HG03378 (cell line): ENCODE data around the gene EEFSEC.

Experiments used
- ATAC-seq: cut with Tn5 transposase; IDR thresholded peaks from one replicate; pipeline ENCODE4 v1.9.1; 2021; ENCODE audit warnings: mild to moderate bottlenecking, moderate library complexity; ENCODE audit not compliant: unreplicated experiment

EEFSEC gene

DNA sequence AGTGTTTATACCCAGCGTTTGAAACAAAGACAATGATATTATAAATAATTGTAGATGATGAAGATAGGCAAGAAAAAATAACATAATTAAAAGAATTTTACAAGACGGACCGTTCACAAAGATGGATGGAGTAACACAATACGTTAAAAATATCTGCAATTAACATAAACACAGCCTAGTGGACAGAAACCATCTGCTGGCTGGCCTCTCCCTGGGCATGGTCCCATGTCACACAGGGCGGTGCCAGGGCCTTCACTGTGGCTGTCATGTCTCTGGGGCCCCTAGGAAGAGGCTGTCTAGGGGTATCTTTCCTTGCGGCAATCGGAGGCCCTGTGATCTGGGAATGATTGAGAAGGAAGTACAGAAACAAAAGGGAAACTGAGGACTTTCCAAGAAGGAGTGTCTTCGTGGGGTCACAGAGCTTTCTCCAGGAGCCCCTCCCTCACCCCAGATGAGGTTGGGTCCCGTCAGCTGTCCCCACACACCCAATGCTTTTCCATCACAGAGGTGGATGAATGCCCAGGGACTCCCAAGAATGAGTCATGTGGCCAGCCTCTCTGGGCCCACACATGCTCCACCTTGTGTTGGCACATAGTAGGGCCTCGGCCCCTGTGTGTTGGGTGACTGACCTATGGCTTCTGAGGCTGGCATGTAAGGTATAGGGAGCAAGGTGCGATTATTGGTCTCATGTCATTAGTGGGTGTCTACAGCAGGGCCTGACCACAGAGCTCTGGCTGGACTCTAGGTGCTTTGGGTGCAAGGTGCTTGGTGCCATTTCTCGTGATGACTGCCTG, 226.3 kb downstream of the EEFSEC start:
- ATAC-seq = no peak

DNA sequence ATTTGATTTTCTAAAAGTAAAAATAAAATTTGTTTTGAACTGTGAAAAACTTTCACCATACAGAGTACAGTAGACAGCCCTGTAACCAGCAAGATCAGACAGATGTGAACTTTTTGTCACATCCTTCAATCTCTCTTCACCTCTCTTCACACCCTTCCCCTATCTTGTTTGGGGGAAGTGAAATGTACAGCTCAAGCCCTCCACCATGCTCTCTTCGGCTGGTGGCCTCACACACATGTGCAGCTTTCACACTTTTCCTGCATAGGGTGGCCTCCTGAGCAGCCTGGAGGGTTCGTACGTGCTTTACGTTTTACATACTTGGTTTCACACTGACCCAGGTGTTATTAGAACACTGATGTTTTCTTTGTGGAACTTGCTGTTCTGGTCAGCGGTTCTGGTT, 227.0 kb downstream of the EEFSEC start:
- no peak for ATAC-seq

DNA sequence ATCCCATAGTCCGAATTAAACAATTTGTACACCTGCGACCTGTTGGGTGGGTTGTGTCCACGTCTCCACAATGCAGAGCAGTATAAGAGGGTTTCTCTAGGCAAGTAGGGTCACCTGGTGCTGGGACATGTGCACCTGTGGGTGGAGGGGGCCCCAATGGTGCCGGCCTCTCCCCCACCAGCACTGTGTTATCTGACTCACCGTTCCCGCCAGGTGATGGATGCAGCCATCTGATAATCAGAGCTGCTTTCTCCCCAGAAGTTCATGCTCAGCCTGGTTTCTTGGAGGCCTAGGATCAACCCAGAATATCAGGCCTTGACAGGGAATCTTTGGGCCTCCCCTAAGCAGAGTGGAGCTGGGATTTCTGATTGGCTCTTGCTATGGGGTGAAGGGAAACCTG, 227.4 kb downstream of the EEFSEC start:
- no peak for ATAC-seq

DNA sequence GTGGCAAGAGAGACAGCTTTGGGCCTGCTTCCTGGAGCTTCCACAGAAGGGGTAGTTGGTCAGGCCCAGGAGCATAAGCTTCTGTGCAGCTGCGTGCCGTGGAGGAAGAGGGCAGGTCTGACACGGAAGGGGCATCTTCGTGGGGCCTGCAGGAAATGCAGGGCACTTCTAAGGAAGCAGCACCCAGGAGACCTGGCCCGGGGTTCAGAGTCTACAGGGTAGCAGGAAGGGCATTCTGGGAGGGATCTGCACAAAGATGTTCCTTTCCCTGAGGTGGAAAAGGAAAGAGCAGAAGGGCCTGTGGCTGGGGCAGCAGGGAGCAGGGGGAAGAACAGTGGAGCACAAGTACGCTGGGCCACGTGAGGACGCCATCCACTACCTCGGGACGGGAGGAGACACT, 228.3 kb downstream of the EEFSEC start:
- ATAC-seq = no peak

DNA sequence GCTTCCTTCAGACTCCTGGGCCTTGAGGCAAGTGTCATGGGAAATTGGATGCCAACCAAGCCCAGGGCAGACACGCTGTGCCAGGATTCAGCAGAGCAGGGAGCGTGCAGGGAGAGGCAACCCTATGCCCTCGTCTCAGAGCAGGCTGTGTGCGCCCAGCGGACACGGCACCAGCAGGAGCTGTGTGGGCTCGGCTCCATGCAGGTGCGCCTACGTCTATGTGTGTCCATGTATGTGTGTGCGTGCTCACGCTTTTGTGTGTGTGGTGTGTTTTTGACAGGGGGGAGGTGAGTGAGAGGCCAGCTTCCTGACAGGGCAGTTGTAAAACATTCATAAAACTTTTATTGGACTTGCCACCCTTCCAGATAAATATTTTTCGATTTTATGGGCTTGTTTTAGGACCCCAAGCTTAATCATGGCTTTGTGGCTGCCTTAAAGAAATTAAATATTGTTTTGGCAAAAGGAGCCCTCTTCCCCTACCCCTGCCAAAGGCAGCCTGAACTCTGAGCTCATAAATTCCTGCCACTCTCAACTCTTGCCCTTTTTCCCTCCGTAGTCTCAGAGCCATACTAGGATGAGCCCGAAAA, 229.0 kb downstream of the EEFSEC start:
- ATAC-seq = no peak

DNA sequence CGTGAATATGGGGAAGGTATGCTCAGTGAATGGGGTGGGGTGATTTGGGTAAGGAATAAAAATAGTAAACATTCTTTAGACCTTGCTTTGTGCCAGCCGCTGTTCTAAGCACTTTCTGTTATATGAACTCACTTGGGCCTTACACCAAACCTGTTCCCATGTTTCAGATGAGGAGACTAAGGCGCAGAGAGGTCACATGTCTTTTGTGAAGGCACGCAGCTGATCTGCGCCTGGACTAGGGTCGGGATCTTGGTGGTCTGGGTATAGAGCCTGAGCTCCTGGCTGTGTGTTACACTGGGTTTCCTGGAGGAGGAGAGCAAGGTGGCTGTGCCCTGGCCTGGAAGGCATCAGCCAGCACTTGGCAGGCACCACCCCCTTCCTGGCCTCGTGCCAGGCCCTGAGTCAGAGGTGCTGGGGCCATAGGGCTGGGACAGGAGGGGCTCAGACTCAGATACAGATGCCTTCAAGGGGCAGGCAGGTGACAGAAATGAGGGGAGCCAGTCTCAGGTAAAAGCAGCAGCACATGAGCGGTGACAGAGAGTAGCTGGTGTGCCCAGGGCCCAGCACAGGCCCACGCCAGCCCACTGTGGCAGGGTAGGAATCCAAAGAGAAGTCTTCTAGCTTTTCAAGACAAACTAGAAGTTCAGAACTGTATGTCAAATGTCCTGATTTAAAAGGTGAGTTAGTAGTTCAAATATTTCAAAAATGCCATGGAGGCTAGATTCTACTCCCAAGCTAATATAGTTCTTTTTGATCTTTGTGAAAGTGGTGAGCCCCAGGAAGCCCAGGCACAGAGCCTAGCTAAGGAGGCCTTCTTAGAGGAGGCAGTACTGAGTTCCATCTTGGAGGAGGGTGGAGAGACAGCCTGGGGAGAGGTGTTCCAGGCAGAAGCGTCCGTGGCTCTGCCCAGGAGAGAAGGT, 230.3 kb downstream of the EEFSEC start:
- no peak for ATAC-seq

DNA sequence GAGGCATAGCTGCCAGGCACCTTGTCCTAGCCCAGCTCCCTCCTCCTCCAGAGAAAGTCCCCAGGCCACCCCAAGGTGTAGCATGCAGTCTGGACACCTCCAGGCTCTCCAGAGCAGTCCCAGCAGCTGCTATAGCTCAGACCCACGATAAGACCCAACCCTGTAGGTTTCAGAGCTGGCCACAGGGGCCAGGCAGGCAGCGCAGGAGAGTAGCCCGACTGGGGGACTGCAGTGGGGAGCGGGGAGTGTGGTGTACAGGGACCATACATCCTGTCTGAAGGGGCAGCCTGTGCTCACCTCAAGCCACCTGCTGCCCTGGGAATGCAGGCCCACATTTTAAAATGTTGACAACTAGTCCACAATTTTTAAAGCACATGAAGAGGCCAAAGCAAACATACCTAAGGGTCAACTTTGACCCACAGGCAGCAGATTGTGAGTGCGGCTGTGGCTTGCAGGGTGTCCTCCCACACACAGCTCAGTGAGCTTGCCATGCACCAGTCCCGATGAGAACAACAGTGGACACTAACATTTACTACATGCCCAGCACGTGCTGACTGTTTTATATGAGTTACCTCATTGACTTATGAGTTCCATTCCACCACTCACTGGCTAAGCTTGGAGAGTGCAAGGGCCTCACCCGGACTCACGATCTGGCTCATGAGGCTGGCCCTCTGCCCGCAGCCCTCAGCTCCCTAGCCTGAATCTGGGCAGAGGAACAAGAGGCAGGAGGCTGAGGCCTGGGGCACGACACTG, 232.0 kb downstream of the EEFSEC start:
- ATAC-seq = no peak

DNA sequence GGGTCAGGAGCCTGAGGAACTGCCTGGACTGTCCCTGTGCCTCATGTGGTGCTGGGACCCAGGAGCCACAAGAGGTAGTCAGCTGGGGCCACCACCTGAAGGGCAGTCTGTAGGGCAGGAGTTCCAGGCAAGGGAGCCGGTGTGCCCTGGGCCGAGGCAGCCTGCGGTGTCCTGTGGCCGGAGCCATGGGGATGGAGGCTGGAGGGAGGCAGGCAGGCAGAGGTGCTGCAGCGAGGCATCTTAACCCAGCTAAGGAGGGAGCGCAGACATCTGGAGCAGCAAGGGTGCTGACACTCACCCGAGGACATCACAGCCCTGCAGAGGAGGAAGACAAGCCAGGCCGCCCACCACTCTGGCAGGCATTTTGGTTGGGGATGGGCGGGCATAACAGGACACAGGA, 235.7 kb downstream of the EEFSEC start:
- no peak for ATAC-seq

DNA sequence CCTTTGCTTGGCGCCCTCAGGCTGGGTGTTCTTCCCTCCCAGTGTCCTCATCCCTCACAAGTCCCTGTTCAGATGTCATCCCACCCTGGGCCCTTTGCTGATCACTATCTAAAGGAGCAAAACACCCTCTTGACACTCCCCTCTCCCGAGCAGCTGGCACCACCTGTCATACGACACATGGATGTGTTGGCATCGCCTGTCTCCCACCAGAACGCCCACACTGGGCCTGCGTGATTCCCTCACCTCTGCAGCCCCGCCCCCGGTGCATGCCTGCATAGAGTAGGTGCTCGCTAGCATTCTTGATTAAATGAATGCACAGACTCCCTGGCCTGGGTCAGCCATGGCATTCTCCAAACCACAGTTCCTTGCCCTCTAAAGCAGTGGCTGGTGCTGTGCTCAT, 237.6 kb downstream of the EEFSEC start:
- no peak for ATAC-seq

DNA sequence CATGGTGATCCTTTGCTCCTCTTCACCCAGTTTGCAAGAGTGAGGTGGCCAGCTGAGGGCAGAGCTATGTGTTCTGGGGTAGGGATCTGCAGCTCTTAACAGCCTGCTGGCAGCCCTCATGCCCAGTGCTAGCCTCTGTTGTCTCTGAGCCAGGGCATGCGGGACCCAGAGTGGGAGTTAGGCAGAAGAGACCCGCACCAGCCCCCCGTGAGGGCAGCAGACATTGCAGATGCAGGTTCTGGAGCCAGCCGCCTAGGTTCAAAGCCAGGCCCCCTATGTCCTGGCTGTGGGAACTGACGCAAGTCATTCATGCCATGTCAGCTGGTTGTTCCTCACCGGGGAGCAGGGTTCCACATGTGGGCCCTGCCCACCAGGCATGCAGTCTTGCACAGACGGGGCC, 238.7 kb downstream of the EEFSEC start:
- ATAC-seq = no peak

DNA sequence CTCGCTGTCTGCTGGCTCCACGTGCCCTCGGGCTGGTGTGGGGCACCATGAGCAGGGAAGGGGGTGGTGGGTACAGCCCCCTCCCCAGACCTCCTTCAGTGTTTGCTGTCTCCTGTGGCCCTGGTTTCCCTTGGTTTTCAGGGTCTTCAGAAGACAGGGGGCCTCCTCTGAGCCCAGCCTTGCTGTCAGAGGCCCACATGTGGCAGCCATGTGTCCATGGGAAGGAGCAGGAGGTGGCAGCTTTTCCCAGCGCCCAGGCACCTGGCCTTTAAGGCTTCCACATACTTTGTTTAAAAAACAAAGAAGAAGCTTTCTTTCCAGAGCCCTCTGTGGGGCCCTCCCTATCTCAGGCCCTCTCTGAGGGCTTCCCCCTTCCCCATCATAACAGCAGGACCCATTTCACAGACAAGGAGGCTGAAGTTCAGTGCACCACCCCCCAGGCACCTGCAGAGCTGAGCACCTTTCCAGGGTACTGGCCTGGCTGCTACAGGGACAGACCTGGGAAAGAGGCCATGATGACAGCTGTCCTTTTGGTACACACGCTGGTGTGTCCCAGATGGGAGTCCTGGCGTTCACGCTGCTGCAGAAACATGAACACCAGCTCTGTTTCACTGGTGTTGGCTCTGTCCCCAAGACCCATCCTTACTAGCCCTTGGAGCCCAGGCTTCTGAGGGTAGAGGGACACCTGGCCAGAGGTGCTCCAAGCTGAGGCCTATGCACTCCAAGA, 239.7 kb downstream of the EEFSEC start:
- ATAC-seq = no peak

DNA sequence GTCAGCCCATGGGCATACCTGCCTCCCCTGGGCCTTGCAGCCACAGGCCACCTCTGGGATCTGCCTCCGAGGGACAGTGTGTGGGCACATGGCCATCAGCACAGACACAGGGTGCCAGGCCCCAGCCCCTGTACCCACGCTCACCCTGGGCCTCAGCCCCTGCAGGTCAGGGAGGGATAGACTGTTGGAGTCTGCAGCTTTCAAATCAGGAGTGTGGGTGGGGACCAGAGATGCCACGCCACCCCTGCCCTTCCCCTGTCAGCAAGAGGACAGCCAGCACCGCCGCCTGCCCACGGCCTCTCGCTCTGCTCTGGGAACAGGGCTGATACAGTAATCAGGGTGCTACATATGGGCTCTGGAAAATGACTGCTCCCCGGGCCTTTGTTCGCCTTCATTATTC, 240.8 kb downstream of the EEFSEC start:
- no peak for ATAC-seq

DNA sequence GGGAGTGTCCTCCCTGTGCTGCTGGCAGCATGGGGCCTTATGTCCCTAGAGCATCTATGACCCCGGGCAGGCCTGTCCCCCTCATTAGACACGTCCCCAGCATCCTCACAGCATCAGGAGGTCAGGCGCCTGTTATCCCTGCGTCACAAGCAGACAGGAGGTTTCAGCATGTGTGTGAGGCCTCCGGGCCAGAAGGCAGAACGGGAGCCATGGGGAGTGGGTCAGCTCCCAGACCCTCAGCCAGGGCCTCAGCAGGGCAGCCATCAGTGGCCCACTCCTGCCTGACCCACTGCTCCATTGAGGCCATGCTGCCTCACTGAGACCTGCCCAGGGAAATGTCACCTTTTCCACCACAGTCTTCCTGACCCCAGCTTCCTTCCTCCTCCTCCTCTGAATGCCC, 241.8 kb downstream of the EEFSEC start:
- ATAC-seq = no peak

DNA sequence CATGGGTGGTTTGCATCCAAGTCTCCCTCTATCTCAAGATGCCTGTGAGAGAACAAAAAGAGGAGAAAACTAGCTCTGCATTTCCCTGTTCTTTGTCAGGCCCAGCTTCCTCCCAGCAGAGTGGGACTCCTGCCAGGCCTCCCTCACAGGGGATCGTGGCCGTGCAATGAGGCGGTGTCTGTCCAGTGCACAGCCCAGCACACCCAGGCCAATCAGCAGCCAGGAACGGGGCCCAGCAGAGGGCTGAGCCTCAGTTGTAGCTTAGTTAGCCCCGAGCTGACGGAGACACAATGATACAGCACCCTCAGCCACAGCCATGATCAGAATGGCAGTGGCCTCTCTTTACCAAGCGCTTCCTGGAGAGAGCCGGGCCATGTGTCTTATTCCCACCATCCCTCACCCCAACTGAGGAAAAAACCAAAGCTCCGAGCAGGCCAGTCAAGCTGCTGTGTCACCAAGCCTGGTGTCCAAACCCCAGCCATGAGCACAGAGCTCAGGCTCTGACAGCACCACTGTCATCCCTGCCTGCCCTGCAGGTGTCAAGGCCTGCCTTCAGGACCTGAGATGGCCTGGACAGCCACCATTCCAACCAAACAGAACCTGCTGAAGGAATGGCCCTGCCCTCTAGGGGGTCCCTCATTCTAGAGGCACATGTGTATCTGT, 242.3 kb downstream of the EEFSEC start:
- no peak for ATAC-seq

DNA sequence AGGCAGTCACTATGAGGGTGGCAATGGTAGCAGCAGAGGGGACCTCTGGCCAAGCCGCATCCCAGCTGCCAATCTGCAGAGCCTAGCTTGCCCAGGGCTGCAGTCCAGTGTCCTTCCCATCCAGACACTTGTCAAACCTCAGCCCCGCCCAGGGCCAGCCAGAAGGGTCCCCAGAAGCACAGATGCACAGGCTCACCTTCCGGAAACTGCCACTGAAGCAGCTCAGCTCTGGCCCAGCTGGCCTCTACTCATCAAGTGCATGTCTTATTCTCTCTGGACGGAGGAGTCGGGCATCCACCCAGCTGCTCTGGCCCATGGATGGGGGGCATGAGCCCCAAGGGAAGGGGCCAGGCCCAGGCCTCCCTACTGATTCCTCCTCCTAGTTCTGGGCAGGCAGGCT, 244.2 kb downstream of the EEFSEC start:
- ATAC-seq = no peak

DNA sequence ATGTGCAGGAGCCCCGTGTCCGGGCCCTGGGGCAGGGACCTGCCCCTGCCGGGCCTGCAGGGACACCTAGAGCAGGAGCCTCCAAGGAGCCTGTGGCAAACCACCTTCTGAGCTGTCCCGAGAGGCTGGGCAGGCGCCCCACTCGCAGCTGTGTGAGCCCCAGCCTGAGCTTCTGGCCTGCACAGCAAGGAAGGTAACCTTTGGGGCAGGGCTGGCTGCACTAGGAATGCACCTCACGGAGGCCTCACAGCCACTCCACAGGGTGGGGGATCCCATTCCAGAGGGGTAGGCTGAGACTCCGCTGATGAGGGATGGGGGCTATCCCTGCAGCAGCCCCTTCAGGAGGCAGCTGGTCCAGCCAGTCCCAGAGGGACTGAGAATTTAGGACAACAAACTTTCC, 245.3 kb downstream of the EEFSEC start:
- ATAC-seq = no peak

DNA sequence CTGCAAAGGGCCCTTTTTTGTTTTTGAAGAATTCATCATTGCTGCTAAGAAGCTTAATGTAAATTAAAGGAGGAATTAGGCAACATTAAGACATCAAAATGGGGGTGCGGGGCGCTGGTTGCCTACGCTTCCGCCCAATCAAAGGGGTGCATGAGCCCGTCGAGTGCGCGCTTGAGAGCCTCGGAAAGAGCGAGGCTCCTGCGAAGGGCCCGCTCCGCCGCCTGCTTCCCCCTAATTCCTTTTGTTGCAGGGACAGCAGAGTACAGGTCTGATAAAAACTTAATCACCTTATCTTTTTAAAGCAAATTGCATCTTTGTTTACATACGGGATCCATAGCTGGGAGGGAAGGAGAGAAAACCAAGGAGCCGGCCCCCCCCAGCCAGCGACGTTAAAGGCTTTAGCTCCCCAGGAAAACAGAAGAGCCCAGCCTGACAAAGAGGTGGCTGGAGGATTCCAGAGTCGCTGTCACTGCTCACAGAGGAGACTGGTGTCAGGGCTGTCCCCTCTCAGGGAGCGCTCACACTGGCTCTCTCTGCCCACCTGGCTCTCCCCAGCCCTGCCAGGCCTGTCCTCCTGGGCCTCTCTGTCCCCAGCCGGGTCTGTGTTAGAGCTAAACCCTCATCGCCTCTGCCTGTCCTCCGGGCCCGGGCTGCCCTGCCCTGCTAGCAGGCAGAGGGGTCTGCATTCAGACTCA, 246.1 kb downstream of the EEFSEC start:
- no peak for ATAC-seq

DNA sequence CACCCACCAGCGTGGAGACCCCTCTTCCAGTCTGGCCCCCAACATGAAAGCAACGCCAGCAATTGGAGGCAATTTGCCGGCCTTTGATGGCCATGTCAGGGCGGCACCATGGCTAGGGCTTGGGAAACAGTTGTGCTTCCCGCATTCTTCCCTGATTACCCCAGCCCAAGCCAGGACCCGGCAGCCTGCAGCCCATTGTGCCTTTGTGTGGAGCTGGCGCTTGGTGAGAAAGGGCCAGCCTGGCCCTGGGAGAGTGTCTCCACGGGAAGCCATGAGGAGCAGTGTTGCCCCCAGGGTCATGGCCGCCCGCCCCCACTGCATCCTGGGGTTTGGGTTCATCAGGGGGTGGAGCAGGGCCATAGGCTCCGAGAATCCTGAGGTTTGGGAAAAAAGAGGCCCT, 247.4 kb downstream of the EEFSEC start:
- no peak for ATAC-seq

DNA sequence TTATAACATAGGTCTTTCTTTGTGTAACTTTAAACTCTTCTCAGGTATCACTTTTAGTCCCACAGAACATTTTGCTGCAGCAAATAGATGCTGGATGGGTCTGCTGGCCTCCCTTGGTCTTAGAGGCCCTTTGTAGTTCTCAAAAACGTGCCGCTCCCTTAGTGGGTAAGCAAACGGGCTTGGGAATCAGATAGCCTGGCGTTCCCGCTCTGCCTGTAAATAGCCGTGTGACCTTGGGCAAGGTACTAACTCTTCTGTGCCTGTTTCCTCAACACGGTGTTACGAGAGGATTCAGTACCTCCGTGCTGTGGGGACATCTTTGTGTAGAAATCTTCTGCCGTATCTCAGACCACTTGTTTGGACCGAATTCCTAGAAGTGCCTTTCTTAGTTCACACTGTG, 249.0 kb downstream of the EEFSEC start:
- ATAC-seq = no peak
